Stimulated activated CD8-positive, alpha-beta memory T cell treated with anti-CD3 and anti-CD28 coated beads, Interleukin-12 subunit alpha, Interleukin-12 subunit beta, amount 100 ng/mL, for 4 hours (primary cell): ENCODE results near the gene STAT5A.
"Not testable (repeated sequence)": the region's sequence is repeated elsewhere in the genome, so short reads cannot be mapped to it uniquely, and the experiment has no call there.

Source experiments
- DNase-seq: peaks from one replicate; pipeline ENCODE4 v3.0.0-alpha.2; 2020; ENCODE audit warnings: low read depth

The STAT5A gene

DNA sequence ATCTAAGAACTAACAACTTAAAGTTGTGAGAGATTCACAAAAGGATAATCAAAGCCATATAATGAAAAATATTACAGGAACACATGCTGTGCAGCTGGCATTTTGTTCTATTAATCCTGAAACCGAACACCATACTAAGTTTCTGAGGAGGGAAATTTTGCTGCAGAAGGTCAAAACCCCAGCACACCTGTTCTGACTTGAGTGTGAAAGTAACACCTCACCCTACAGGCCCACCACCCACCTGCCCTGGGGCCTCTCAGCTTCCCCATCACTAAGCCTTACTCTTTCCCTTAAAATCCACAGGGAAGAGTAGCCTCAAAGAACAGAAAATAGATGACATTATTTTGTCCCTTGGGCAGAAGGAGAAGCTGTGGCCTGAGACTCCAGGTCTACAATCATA is 44.8 kb downstream of the STAT5A start:
- no peak for DNase-seq

DNA sequence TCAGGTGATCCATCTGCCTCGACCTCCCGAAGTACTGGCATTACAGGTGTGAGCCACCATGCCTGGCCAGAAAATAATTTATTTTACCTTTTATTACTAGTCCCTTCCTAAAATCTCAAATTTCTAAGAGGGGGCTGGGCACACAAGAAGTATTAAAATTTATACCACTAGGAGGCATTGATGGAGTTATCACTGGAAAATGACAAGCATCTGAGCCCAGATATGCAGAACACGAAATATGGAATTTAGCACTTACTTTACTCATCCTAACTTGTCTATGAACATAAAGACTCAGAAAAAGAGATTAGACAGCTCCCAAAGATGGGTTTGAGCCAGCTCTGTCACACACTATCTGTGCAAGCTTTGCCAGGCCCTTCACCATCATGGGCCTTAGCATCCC is 46.4 kb downstream of the STAT5A start:
- DNase-seq = no peak

DNA sequence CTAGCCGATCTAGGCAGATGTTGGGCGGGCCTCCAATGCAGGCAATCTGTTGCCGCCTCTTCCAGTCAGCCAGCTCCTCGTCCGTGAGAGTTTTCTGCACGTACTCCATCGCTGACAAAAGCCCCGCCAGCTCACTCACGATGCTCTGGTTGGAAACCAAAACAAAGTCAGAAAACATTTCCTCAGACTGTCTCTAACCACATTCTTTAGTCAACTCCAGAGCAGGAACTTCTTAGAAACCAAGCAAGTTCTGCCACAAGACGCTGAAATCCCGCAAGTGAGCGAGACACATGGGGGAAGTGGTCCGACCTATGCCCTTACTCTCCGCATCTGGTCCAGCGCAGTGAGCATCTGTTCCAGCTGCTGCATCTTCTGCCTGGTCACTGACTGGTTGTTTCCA is 49.1 kb downstream of the STAT5A start:
- DNase-seq = no peak

DNA sequence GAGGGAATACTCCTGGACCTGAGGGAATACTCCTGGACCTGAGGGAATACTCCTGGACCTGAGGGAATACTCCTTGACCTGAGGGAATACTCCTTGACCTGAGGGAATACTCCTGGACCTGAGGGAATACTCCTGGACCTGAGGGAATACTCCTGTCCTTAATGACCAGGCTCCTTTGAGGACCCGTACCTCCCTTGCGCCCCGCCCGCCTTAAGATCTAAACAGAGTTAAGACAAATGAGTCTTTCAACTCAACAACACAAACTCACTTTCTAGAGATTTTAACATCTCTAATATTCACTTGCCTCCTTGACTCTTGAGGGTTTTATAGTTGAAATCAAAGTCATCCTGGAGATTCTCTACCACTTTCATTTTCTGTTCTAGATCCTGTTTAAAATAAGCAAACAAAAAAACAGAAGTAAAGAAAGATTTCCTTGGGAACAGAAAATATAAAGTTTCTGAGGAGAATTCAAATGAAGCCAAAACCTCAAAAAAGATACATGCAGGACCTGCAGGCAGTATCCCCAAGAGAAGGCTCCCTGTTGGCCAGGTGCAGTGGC is 50.2 kb downstream of the STAT5A start:
- DNase-seq = no peak

GRCh38 chr17:42339221-42339620 is 50.9 kb downstream of the STAT5A start:
- DNase-seq = no peak

DNA sequence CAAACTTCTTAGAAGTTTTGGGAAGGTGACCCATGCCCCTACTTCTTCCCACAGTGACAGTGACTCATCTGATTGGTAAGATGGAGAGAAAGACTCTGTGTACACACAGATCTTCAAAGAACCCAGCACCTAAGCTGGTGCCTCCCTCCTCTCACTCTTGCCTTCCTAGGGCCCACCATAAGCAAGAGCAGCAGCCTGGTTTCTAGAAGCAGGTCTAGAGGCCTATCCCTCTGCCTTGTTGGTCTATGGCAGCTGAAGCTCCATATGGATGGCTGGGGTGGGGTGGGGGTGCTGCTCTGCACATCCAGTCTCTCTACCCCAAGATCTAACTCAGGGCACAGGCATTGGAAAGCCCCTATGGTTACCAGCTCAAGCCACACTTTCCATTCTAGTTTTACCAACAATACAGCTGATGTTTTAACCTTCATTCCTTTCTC is 52.4 kb downstream of the STAT5A start:
- no peak for DNase-seq

DNA sequence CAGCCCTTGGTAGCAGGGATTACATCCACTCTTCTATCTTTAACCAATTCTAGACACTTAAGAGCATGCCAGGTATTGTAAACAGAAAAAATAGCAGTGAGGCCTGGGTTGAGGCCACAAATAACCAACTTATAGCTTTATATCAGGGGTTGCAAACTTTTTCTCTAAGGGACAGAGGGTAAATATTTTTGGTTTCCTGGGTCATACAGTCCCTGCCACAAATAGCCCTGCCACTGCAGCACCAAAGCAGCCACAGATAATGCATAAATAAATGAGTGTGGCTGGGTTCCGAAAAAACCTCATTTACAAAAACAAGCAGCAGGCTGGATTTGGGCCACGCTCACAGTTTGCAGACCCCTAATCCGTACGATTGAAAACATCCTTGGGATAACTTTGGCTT is 53.3 kb downstream of the STAT5A start:
- no peak for DNase-seq

- DNase-seq = no peak
Observed at GRCh38 chr17:42342242-42343008, 54.1 kb downstream of the STAT5A start.

GRCh38 chr17:42345396-42346073 is 57.2 kb downstream of the STAT5A start:
- DNase-seq = no peak

GRCh38 chr17:42346481-42346880 is 58.2 kb downstream of the STAT5A start:
- no peak for DNase-seq

DNA sequence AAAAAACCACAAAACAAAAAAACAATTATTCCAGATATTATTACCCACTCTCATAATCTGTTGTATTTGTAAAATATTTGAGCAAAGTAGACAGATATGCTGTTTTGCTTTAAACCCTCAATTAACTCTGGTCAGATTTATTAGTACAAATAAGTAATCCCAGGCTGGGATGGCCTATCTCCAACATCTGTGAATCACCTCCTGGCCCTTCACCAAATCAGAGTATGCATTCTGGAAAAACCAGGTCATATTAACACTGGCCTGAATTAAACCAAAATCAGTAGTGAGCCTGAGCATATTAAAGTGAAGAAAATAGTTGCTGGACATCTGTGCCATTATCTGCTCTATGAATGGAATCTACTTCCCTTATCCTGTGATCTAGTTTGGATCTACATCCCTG is 58.9 kb downstream of the STAT5A start:
- no peak for DNase-seq

- DNase-seq = no peak
Observed at GRCh38 chr17:42347606-42348005, 59.3 kb downstream of the STAT5A start.

DNA sequence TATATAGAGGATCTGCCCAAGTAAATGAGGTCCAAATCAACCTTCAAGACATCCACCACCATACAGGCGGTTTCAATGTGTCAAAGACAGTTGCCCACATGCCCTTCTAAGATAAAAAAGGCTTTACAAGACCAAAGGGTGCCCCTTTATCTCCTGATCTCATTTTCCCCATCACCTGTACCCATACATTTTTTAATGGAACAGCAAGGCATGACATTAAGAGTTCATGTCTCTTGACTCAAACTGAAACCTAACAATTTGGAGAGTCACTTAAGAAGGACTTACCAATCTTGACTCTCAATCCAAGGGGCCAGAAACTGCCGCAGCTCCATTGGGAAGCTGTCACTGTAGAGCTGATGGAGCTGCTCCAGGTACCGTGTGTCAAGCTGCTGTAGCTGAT is 59.8 kb downstream of the STAT5A start:
- no peak for DNase-seq

DNA sequence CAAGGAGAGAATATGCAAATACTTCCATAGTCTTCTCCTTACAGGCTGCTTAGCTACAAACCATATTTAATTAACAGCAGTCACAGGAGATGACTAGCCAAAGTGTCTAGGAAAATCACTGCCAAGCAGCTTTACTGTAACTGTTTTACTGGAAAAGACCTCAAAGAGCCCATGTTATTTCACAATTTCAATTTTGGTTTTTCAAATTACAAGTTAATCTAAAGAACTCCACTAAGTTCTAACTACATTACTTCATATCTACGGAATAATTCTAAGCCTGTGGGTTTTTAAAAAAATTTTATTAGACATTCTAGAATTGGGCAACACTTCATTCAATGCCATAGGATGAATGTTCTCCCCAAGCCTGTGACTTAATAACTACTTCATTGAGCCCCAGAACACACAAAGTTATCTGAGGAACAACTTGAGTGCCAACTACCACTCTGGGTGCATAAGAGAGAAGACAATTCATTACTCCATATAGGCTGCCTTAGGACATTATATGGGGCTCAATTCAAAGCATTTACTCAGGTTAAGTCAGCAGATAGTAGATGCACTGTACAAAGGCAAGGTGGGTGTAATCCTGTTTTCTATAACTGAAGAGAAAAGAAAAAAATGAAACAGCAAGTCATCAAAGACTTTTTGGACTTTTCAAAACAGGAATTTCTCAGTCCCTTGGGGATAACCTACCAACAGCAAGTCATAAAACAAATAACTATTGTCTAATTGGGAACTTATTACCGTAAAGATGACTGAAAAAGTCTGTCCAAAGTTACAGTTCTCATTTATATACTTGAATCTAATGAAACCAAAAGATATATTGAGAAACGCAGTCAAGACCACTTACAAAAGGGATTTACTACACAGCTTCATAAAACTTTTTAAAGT is 66.9 kb downstream of the STAT5A start:
- no peak for DNase-seq

DNA sequence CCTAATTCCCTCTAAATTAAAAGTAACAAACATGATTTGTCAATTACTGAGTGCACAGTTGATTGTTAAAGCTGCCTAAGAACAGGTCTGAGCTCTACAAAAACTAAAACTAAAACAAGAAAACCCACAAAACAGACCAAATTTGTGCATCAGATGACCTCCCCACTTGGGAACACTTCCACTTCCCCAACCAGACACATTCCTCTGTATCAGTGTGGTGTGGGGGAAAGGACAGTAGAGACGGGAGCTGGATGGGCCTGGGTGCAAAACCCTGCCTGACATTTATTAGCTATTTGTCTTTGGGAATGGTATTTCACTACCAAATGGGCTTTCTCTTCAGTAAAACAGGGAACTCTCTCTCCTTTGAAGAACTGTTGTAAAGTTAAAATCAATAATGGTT is 70.1 kb downstream of the STAT5A start:
- DNase-seq = no peak

GRCh38 chr17:42359133-42359532 is 70.8 kb downstream of the STAT5A start:
- no peak for DNase-seq

GRCh38 chr17:42360388-42360787 is 72.1 kb downstream of the STAT5A start:
- not testable (repeated sequence) for DNase-seq
